Endodermal cell (in vitro differentiated cells): ENCODE data around the gene NHLRC3. TPM values are rescaled to one million over a fixed set of nuclear protein-coding genes. Genes with fewer than 3 reads are reported as not detected.
A peak's percentile ranks its signal among the peaks of the same experiment; 100 is the strongest.

ENCODE experiments used
- DNase-seq: peaks from one replicate; pipeline ENCODE4 v3.0.0-alpha.2; 2017
- H3K27ac ChIP-seq: 2 replicates; pipeline ENCODE4 v1.5.1; 2013; ENCODE audit warnings: mild to moderate bottlenecking, low read depth, low read length, moderate library complexity
- H3K27me3 ChIP-seq: 2 replicates; pipeline ENCODE4 v1.6.1; 2013; ENCODE audit warnings: mild to moderate bottlenecking, low read length, moderate library complexity; ENCODE audit not compliant: insufficient read depth, control insufficient read depth, poor library complexity, severe bottlenecking
- H3K36me3 ChIP-seq: 2 replicates; pipeline ENCODE4 v1.7.0; 2013; ENCODE audit warnings: mild to moderate bottlenecking, low read length, moderate library complexity; ENCODE audit not compliant: control insufficient read depth, insufficient read depth
- H3K4me1 ChIP-seq: one replicate; pipeline ENCODE4 v1.7.0; 2013; ENCODE audit warnings: low read length; ENCODE audit not compliant: control insufficient read depth, insufficient read depth
- H3K4me3 ChIP-seq: 2 replicates; pipeline ENCODE4 v1.5.1; 2013; ENCODE audit warnings: mild to moderate bottlenecking, low read length, moderate library complexity
- H3K9ac ChIP-seq: 2 replicates; pipeline ENCODE4 v1.6.1; 2013; ENCODE audit warnings: mild to moderate bottlenecking, low read length, moderate library complexity; ENCODE audit not compliant: poor library complexity, severe bottlenecking; ENCODE audit errors: extremely low read depth
- H3K9me3 ChIP-seq: 2 replicates; pipeline ENCODE4 v1.6.1; 2013; ENCODE audit warnings: mild to moderate bottlenecking, low read length, moderate library complexity; ENCODE audit not compliant: control insufficient read depth
- H3K27ac Mint-ChIP-seq: 2 replicates; pipeline ENCODE4 v1.8.0; 2020; ENCODE audit warnings: mixed read lengths
- H3K27me3 Mint-ChIP-seq: 2 replicates; pipeline ENCODE4 v1.8.0; 2021; ENCODE audit warnings: mild to moderate bottlenecking, mixed read lengths; ENCODE audit not compliant: insufficient read depth
- H3K36me3 Mint-ChIP-seq: 2 replicates; pipeline ENCODE4 v1.8.0; 2020; ENCODE audit warnings: low read depth, mixed read lengths
- H3K4me1 Mint-ChIP-seq: 2 replicates; pipeline ENCODE4 v1.8.0; 2020; ENCODE audit warnings: mixed read lengths
- H3K4me3 Mint-ChIP-seq: 2 replicates; pipeline ENCODE4 v1.8.0; 2020; ENCODE audit warnings: mild to moderate bottlenecking, moderate library complexity, mixed read lengths
- H3K9me3 Mint-ChIP-seq: 2 replicates; pipeline ENCODE4 v1.8.0; 2020; ENCODE audit warnings: mild to moderate bottlenecking, mixed read lengths
- WGBS, 2 experiments: methylation state at CpG; one replicate each; pipeline versions ENCODE4 v1.1.5 to v1.1.7; 2013; ENCODE audit warnings: missing lambda C conversion rate in 2 of 2, mixed read lengths in 1 of 2; ENCODE audit not compliant: insufficient coverage in 1 of 2, insufficient read length in 1 of 2; 5-methylcytosine and 5-hydroxymethylcytosine counted together
- total RNA-seq, 2 donors: library from RNA; stranded (reverse); fragmentation: NEBNext Ultra II Directional in 1 of 2; extraction: Animal tissue kit (Norgen Biotek cat#: 25700) in 1 of 2; gene quantifications; 2 replicates in 1 of 2; 3 replicates in 1 of 2; pipeline ENCODE4 v1.2.1, GENCODE V29; 2021
- TF ChIP-seq, protein P1 (sequence below): fragments of 200-600 bp; sonication (generic); conservative IDR thresholded peaks from 2 replicates; pipeline ENCODE4 v1.5.0; 2021; ENCODE audit warnings: antibody characterized with exemption, mild to moderate bottlenecking

Gene NHLRC3
- total RNA-seq, 2 donors from 2014 or later = 13.7 to 23.4 TPM

DNA sequence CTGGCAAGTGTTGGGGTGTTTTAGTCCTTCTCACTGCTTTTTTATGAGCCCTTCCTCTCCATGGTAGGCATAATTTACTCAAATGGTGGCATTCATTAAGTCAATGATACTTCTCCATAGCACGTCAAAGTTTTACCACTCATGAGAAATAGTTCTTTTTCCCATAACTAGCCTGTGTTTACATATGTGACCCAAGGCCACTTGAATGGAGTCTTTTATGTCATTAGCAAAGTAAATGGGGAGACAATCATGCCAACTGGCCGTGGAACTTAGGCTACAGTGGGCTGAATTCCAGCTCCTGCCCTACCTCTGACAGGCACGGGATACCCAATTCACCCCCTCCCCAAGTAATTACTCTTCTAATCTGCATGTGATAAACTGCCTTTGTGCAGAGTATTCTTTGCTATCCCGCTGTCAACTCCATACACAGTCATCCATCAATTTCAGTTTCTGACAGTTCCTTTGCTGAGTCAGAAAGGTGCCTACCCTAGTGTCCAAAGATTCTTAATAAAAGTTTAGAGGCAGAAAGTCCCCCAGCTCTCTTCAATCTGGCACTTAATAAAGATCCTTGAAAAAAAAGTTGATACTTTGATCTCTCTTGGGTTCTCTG is 17.3 kb upstream of the NHLRC3 start:
- Histone ChIP-seq H3K9me3 (no peaks in the 10 kb centered on the region), H3K4me3 (no peak overlapping the region), H3K9ac (no peak overlapping the region), H3K36me3 (peaks cover 70% of the 10 kb centered on the region), H3K27ac (no peak overlapping the region), H3K4me1 (peaks cover 5% of the 10 kb centered on the region), H3K27me3 (no peaks in the 10 kb centered on the region)
- Mint-ChIP-seq H3K27ac (no peak overlapping the region), H3K36me3 (peaks cover 55% of the 10 kb centered on the region), H3K9me3 (no peaks in the 10 kb centered on the region), H3K4me1 (peaks cover 20% of the 10 kb centered on the region), H3K4me3 (no peak overlapping the region), H3K27me3 (no peaks in the 10 kb centered on the region)
- DNase-seq = no peak
- 75 to 90% methylated on average over 2 to 4 of the region's 4 CpGs for WGBS, 2 experiments
- TF ChIP-seq, protein P1, sequence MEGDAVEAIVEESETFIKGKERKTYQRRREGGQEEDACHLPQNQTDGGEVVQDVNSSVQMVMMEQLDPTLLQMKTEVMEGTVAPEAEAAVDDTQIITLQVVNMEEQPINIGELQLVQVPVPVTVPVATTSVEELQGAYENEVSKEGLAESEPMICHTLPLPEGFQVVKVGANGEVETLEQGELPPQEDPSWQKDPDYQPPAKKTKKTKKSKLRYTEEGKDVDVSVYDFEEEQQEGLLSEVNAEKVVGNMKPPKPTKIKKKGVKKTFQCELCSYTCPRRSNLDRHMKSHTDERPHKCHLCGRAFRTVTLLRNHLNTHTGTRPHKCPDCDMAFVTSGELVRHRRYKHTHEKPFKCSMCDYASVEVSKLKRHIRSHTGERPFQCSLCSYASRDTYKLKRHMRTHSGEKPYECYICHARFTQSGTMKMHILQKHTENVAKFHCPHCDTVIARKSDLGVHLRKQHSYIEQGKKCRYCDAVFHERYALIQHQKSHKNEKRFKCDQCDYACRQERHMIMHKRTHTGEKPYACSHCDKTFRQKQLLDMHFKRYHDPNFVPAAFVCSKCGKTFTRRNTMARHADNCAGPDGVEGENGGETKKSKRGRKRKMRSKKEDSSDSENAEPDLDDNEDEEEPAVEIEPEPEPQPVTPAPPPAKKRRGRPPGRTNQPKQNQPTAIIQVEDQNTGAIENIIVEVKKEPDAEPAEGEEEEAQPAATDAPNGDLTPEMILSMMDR = no peak

DNA sequence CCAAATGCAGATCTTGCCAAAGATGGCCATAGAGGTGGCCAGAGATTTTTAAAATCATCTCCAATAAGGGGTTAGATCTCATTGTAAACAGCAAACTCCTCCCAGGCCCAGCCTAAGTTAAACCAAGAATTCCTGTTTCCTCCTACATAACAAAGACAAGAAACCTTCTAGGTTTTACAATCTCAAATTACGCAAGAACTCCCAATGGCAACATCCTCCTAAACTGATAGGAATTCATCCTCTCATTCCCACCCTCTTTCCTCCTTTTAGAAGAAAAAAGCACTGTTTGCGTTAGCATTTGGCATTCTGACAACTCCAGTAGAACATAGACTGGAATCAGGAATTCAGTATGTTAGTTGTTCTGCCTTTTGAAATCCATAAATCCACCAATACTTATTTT is 14.9 kb upstream of the NHLRC3 start:
- Histone ChIP-seq H3K9me3 (no peaks in the 10 kb centered on the region), H3K27ac (no peak overlapping the region), H3K9ac (no peak overlapping the region), H3K36me3 (peaks cover 78% of the 10 kb centered on the region), H3K4me1 (peaks cover 5% of the 10 kb centered on the region), H3K27me3 (no peaks in the 10 kb centered on the region), H3K4me3 (no peak overlapping the region)
- WGBS, 2 experiments = 92 to 93% methylated on average over 2 of the region's 2 CpGs
- H3K4me3 Mint-ChIP-seq = no peak overlapping the region
- no peaks in the 10 kb centered on the region for H3K27me3 Mint-ChIP-seq
- H3K9me3 Mint-ChIP-seq = no peaks in the 10 kb centered on the region
- H3K36me3 Mint-ChIP-seq = peaks cover 63% of the 10 kb centered on the region
- DNase-seq = no peak
- H3K27ac Mint-ChIP-seq = peak overlapping the region; percentile 77
- H3K4me1 Mint-ChIP-seq = peaks cover 20% of the 10 kb centered on the region
- TF ChIP-seq, protein P1 = no peak

DNA sequence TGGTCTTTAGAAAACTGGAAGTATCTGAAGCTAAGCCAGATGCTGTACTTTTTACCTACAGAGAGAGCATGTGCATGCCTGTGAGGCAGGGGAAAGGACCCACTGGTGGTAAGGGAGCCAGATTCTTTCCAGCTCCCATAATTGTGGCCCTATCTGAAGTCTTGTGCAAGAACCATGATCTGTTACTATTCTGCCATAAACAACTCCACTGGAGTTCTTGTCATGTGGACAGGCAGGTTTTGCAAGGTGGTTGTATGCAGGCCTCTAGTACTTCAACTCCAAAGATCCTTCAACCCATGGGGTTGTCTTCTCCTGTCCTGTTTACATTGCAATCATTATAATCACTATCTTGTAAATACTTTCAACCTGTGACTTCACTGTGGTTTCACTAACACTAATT is 14.5 kb upstream of the NHLRC3 start:
- Histone ChIP-seq H3K36me3 (peaks cover 83% of the 10 kb centered on the region), H3K9ac (no peak overlapping the region), H3K4me1 (peaks cover 5% of the 10 kb centered on the region), H3K9me3 (no peaks in the 10 kb centered on the region), H3K4me3 (no peak overlapping the region), H3K27me3 (no peaks in the 10 kb centered on the region), H3K27ac (no peak overlapping the region)
- peak; percentile 48 for DNase-seq
- H3K27me3 Mint-ChIP-seq = no peaks in the 10 kb centered on the region
- peaks cover 20% of the 10 kb centered on the region for H3K4me1 Mint-ChIP-seq
- H3K9me3 Mint-ChIP-seq = no peaks in the 10 kb centered on the region
- TF ChIP-seq, protein P1 = no peak
- H3K27ac Mint-ChIP-seq = peak overlapping the region; percentile 77
- H3K4me3 Mint-ChIP-seq = no peak overlapping the region
- peaks cover 63% of the 10 kb centered on the region for H3K36me3 Mint-ChIP-seq
